HG03521 (cell line): Measurements from ENCODE around the gene PEX14.

Source experiments
- ATAC-seq: cut with Tn5 transposase; IDR thresholded peaks from one replicate; pipeline ENCODE4 v1.9.1; 2021; ENCODE audit warnings: mild to moderate bottlenecking, moderate library complexity; ENCODE audit not compliant: unreplicated experiment

Gene PEX14

DNA sequence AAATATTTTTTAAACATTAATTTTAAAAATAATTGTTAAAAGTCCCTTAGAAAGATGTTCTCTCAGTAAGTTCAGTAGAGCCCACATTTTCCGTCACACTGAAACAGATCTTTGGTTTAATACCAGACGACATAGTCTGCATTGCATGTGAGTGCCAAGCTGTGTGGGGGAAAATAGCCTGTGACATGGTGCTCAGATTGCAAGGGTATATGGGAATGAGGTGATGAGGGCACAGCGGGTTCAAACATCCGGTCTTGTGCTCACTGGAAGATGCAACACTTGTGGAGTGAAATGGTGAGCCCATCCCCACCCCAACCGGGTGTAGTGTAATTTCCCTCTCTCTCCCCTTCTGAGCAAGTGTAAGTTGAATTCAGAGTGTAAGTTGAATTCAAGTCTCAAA, 114.3 kb downstream of the PEX14 start:
- ATAC-seq: no peak

DNA sequence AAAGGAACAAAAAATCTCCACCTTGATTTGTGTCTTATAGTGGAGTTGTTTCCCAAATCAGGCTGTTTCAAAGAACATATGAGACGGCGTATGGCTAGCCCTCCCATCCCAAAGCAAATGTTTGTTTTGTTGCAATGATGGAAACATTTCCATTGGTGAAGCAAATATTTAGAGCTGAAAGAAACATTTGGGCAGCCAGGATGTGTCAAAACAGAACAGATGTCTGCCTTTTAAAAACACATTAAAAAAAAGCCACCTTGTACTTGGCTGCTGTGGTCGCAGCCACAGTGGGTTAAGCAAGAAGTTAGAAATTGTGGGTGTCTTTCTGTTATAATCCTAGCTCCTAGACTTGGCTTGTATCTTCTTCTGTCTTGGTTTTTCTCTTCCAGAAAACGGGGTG, 116.3 kb downstream of the PEX14 start:
- ATAC-seq: no peak

DNA sequence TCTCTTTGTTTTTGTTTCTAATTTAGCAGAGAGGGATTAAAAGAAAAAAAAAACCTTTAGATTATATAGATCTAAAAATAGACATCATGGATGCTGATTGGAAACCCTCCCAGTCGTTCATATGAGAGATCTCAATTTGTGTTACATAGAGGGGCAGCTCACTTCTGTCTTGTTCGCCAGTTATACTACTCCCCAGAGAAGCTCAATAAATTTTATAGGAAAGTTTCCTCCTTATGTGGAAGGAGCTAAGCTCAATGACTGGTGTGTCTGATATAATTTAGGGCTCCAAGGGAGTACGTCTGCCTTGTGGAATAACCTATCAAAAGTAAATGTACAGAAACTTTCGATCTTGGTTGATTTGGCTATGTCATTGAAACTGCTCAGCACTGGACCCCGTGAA, 117.6 kb downstream of the PEX14 start:
- no peak for ATAC-seq

DNA sequence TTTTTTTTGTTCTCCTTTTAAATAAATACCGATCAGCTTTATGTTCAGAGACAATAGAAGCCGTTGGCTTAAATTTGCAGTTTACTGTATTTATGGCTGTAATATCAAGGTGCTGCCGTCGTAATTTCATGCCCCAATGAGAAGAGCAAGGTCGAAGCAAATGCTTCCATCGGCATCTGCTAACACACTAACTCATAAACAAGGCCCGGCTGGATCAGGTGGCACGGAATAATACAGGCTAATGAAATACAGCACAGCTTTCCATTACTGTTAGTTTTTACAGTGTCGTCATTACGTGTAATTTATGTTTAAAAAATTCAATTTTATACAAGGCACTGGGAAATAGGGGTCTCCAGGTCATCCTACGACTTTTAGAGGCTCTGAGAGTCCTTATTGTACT, 119.0 kb downstream of the PEX14 start:
- no peak for ATAC-seq

DNA sequence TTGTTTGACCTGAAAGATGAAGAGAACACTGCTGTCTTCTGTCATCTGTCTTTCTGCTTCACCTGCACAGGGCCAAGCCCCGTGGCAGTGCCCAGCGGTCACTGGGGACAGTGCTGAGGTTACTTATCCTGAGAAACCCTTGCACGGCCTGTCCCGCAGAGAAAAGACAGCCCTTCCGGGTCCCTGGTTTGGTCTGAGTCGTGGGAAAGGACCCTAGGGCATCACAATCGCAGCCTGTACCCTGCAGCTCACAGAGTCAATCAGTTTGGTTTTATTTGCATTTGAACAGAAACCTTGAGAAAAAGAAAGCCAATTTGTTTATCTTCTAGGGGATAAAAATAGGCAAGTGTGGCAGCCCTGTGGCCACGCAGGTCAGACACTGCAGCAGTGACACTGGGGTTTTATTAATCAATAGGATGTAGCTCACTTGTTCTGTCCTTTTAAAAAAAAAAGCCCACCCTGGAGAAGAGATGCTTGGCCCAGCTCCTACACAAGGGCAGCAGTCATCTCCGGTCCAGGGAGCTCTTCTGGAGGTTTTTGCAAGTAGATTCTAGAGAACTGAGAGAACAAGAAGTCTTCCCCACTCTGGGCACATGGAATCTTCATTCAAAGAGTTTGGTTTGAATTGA, 120.0 kb downstream of the PEX14 start:
- ATAC-seq: no peak

DNA sequence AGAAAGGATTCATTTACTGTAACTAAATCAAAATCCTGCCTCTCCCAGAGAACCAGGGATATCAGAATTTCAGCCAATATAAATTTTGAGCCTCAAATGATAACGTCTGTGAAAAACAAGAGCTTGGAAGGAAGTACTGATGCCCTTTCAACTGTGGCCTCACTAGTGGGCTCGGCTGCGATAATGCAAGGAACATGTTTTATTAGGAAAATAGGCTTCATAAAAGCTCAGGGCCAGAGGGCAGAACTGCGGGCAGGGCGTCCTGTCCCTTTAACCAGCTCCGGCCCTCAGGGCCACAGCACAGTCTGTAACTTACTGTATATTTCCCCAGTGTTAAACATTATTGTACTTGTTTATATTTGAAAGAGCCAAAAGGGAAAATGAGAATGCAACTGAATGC, 122.0 kb downstream of the PEX14 start:
- ATAC-seq: no peak

DNA sequence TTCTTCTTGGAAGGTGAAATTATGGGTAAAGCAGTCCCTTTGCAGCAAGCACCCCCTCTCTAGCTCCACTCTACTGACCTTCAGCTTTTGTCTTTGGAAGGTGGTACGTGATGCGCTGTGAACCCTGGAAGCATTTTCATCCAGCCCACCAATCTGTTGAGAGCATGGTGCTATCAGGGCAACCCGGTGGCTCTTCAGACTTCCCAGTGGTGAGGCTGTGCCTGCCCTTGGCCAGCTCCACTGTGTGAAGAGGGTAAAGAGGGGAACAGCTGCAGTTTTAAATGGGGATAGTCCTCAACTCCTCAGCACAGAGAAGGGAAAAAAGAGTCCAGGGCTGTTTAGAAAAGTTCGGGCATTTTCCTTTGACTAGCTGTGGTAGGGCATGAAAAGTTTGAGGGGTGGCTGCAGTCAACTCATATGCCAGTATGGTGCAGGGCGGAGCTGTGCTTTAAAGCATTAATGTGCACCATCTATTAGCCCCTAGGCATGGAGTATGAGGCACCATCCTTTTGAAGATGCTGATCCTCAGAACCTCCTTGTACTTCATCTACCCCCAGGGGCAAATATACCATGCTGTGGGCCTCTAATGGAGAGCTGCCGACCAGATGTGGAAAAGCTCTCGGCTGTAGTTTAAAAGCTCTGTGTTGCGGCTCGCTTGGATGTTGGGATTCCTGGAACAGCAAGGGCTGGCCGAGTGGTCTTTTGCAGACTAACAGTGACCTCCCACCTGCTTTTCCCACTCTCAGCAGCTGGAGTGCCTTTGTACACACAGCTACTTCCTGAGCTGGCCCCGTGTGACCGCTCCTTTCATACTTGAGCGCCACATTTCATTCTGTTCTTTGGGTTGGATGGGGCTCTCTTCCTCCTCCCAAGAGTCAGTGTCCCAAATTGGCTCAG, 123.0 kb downstream of the PEX14 start:
- no peak for ATAC-seq

DNA sequence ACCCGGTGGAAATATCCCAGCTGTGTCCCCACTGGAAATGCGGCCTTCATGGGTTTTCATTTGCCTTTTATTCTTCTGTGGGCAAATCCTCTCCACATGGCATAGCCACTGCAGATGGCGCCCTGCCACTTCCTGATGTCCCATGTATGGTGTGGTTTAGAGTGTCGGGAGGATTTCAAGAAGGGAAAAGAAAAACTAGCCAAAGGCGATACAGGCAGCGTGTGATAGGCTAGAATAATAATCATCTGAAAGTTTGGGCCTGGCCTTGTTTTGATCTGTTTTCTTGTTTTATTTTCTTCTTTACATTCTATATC, 123.6 kb downstream of the PEX14 start:
- no peak for ATAC-seq

DNA sequence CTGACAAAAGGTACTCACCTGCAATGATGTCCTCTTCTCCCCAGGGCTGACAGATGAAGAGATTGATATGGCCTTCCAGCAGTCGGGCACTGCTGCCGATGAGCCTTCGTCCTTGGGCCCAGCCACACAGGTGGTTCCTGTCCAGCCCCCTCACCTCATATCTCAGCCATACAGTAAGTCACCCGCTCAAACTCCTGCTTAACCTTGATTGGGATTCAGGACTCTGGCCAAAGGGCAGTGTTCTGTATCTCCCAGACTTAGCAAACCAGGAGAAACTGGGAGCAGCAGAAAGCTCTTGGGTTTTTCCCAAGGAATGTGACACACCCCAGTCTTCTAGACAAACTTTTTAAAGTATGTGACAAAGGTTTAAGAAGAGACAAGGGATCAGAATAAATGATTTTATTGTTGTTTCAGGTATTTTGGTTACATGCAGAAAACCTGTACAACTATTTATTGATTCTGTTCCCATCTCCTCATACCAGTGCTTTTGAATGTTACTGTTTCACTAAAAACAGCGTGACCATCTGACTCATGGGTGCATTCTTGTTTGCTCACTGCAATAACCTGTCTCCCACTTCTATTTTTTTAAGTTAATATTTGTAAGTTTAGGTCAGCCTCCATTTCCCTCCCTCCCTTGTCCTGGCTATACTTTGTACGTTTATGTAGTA, 124.6 kb downstream of the PEX14 start:
- ATAC-seq: no peak

DNA sequence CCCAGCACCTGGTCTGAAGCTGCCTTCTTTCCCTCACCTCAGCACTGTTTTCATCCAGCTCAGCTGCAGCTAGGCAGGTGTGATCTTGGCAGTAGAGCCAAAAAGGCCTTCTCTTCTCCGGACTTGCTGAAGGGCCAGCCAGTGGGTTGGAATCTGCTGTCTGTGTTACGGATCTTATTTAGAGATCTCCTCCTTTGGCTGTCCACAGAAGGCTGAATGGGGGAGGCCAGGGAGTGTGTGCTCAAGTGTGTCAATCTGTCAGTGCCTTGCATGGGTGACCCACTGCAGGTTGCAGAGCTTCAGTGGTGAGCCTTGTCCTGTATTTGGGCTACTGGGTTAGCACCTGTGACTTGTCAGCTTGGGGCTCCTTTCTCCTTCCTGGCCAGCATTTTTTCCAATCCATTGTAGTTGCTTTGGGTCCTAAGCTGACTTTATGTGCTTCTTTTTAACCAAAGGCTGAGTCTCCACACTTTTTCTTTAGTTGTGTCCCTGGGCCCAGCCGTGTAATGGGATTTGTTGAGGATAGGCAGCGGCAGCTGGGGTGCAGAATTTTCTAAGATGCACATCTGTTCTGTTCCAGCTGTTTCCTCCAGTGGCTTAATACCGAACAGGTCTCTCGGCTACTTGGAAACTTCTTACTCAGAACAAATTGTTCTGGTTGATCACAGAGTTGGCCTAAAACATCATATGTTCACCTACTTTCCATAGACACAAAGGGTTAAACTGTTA, 126.8 kb downstream of the PEX14 start:
- ATAC-seq: no peak

DNA sequence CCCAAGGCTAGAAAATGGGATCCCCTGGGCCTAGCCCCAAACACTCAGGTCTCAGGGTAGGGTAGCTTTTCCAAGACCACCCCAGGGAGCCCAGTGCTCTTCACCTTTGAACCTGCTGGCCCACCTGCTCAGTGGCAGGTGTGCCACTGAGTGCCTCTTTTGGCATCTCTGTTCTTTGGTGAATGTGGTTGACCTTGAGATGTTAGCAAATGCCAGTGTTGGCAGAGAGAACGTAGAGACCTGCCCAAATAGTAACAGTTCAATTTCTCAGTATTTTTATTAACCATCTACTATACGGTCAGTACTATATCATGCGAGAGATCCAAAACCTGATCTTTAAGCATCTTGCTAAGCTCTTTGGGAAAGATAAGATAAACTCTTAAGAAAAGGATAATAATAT, 128.2 kb downstream of the PEX14 start:
- no peak for ATAC-seq

DNA sequence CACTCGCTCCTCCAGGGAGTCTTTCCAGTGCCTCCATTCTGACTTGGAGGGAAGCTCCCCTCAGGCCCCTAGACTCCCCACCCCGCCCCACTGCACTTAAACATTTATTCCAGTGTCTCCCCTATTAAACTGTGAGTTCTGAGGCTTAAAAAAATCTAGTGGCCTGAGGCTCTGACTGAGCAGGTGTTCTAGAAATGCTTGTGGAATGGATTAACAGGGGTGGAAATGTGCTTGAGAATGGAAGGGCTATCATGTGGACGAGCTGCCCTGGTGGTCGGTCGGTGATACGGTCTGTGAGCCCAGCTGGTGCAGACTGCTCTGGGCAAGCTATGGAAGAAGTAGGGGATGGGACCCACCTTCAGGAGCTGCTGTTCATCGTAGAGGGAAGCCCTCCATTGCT, 130.2 kb downstream of the PEX14 start:
- ATAC-seq: no peak

DNA sequence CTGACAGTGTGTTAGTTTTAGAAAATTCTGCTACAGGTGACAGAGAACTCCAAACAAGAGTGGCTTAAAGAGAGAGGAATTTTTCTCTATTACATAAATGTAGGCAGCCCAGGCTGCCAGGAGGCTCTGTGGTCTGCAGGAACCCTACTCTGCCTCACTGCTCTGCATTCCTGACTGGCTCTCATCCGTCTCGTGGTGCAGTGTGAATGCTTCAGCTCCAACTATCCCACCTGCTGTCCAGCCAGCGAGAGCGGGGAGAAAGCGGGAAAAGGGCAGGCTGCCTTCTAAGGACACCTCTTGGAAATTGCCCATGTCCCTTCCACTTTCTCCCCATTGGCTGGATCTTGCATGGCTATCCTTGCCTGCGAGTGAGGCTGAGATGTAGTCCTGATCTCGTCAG, 131.3 kb downstream of the PEX14 start:
- no peak for ATAC-seq

DNA sequence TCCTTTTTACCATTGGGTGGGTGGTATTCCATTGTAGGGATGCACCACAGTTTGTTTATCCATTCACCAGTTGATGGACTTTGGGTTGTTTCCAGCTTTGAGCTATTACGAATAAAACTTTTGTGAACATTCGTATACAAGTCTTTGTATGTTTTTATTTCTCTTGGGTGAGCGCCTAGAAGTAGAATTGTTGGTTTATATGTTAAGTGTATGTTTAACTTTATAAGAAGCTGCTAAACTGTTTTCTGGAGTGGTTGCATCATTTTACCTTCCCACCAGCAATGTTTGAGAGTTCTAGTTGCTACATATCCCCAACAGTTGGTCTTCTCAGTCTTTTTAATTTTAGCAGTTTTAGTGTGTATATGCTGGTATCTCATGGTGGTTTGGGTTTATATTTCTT, 132.5 kb downstream of the PEX14 start:
- no peak for ATAC-seq

DNA sequence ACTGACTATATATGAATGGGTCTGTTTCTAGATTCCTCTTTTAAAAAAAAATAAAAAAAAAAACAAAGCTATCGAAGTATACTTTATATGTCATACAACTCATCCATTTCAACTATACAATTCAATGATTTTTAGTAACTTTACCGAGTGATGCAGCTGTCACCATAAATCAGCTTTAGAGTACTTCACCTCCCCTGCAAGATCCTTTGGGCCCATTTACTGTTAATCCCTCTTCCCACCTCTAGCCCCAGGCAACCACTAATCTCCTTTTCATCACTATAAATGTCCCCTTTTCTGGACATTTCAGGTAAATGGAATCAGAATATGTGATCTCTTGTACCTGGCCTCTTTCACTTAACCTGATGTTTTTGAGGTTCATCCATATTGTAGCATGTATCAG, 133.9 kb downstream of the PEX14 start:
- ATAC-seq: no peak

DNA sequence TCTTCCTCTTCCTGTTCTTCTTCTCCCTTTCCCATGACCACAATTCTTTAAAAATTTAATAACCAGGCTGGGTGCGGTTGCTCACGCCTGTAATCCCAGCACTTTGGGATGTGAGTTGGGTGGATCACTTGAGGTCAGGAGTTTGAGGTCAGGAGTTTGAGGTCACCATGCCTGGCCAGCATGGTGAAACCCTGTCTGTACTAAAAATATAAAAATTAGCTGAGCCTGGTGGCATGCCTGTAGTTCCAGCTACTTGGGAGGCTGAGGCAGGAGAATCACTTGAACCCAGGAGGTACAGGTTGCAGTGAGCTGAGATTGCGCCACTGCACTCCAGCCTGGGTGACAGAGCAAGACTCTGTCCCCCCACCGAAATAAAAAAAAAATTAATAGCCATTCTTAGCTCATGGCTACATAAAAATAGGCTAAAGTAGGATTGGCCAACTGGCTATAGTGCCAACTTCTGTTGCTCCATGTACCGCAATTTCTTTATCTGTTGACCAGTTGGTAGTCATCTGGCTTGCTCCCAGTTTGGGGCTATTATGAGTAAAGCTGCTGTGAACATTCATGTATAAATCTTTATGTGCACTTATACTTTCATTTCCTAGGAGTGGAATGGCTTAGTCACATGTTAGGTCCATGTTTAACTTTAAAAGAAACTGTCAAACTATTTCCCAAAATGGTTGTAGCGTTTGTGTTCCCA, 136.3 kb downstream of the PEX14 start:
- ATAC-seq: no peak

DNA sequence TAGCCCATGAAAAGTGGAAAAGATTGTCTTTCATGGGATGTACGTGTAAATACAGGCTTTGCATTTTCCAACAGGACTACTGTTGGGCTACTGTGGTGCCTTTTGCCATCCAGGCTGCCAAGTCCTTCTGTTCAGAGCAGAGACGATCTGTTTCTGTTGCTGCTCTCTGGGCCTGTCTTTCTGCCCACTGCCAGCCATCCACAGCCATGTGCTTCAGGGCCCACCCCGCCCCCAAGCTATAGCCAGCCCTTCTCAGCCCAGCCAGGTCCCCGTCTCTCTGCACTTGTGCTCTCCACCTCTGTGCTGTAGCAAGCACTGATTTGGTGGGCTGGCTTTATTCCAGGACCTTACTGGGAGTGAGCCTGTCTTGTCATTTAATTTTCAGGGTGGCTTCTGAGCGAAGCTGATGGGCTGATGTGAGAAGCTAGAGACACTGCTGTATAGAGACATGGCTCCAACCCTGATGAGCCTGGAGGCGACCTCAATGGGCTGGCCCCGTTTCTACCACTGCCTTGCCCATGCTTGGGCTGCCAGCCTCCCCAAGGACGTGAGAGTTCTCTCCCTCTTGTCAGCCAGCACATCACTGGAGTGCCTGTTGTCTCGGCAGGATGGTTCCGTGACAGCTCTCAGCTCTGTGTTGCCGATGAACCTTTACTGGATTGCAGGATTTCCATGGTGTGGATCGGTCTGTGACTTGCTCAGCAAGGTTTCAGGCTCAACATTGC, 137.8 kb downstream of the PEX14 start:
- no peak for ATAC-seq

DNA sequence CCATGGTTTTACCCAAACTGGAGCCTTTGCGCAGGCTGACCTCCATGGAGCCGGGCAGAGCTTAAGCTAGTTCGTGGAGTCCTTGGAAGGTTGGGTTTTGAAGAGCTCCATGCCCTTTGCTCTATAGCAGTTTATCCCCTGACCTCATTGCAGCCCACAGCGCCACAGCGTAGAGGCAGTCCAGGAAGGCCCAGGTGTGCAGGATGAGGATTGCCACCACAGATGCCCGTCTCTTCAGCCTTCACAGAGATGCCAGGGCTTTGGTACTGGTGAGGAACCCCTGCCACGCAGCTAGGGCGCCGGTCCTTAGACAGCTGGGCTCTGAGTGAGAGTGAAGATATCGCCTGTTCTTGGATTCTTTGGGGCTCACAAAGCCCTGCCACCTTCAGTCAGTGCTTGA, 138.6 kb downstream of the PEX14 start:
- ATAC-seq: no peak

DNA sequence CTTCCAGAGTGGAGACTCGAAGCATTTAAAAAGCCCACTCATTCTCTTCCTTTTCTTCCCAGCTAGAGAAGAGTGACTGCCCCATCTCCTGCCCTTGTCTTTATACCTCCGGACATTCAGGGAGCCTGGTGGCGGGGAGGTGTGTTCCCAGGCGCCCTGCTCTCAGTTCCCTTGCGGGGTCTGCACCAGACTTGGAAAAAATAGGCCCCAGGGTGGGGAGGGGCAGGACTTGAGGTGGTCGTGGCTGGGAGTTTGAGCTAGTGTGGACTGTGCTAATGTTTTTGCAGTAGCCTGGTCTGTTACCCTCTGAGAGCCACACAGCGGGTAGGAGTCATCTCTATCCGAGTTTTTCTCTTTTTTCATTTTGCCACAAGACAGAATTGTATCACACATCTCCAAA, 139.1 kb downstream of the PEX14 start:
- no peak for ATAC-seq
